MM.1S (cell line): ENCODE results near the gene DNAI2.
"Not testable (repeated sequence)": the region's sequence is repeated elsewhere in the genome, so short reads cannot be mapped to it uniquely, and the experiment has no call there.

Experiments
- CTCF ChIP-seq: fragments of 300-600 bp; sonication (generic); IDR thresholded peaks from 2 replicates; pipeline ENCODE4 v1.5.1; 2016; ENCODE audit warnings: antibody characterized with exemption, low read length, mixed read lengths
- EZH2 ChIP-seq: fragments of 300-600 bp; sonication (generic); optimal IDR thresholded peaks from 2 replicates; pipeline ENCODE3; 2017; ENCODE audit warnings: low read depth, mild to moderate bottlenecking, antibody characterized with exemption, low read length, mixed read lengths
- EZH2phosphoT487 ChIP-seq: fragments of 300-600 bp; sonication (generic); IDR thresholded peaks from 2 replicates; pipeline ENCODE4 v1.6.1; 2018; ENCODE audit warnings: antibody characterized with exemption, low read length

GRCh38 chr17:74279617-74280016 is 5.6 kb downstream of the DNAI2 start:
- TF ChIP-seq CTCF, EZH2, EZH2phosphoT487: not testable (repeated sequence)
